ENCODE results near the gene CASP6.
"Not testable (repeated sequence)": the region's sequence is repeated elsewhere in the genome, so short reads cannot be mapped to it uniquely, and the experiment has no call there.

Gene CASP6

DNA sequence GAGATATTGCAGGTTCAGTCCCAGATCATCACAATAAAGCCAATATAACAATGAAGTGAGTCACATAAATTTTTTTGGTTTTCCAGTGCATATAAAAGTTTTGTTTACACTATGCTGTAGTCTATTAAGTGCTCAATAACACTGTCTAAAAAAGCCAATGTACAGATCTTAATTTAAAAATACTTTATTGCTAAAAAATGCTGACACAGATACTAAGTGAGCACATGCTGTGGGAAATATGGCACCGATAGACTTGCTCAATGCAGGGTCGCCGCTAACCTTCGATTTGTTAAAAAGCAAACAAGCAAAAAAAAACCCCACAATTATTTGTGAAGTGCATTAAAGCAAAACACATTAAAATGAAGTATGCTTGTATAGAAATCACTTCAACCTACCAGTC is 16.4 kb upstream of the CASP6 start:
- no peak for DNase-seq (ENCODE audit: low read depth in 2 of 2)

DNA sequence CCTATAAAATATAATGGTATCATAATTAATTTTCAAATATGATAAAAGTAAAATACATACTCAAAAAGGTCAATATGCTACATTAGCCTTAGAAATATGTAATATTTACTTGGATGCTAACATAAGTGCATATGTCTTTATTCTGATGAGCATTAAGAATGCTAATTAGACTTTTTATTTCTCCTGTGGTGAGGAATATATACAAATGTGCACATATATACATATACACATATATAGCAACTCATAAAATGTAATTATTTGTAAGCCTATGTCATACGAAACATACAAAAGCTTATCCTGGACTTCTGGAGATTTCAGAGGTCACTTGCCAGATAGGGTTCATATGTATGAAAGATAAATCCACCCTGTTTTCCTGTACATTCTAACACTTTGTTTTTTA is 15.5 kb upstream of the CASP6 start:
- no peak for DNase-seq (ENCODE audit: low read depth in 2 of 2)

DNA sequence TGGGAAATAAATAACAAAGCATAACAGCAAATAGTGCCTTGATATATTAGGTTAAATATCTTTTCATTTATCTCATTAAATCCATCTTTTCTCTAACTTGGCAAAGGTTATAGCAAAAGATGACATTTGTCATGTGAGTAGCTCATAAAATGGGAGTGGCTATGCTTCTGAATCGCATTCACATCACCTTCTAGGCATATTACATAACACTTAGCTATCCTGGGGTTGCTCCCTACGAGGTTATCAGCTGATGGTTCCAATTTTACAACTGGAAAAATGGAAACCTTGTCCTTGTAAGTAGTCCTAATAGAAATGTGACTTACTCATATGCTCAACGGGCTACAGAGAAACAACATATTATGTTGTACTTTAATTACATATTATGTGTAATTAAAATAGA is 10.3 kb upstream of the CASP6 start:
- DNase-seq (ENCODE audit: low read depth in 2 of 2) = no peak

DNA sequence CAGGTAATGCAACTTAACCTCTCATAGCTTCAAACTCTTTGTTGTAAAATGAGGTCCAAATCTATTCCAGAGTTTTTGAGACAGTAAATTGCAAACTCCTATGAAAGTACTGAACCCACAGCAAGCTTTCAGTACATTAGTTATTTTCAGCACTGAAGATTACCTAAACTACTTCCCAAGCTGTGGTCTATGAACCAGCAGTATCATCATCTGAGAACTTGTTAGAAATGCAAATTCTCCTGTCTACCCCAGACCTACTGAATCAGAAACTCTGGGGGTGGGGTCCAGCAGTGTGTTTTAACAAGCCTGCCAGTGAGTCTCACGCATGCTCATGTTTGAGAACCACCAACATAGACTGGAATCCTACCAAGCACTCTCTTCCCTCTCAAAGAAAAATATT is 5.7 kb upstream of the CASP6 start:
- DNase-seq (ENCODE audit: low read depth in 2 of 2) = no peak

DNA sequence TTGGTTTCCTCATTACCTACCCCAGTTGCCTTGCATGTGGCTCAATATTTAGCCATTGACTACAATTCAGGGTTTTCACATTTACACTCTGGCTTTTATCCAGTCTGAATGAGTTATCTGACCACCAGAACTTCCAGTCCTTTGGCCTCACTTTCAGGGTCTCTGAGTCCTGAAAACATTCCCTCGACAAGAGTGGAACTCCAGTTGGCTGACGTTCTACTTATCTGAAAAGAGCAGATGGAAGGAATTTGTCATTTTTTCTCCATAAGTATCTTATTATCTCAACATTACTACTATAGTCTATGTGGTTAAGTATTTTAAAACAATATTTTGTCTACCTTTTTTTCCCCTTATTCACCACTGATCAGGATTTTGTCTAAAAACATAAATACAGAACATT is 5.2 kb upstream of the CASP6 start:
- no peak for DNase-seq (ENCODE audit: low read depth in 2 of 2)

DNA sequence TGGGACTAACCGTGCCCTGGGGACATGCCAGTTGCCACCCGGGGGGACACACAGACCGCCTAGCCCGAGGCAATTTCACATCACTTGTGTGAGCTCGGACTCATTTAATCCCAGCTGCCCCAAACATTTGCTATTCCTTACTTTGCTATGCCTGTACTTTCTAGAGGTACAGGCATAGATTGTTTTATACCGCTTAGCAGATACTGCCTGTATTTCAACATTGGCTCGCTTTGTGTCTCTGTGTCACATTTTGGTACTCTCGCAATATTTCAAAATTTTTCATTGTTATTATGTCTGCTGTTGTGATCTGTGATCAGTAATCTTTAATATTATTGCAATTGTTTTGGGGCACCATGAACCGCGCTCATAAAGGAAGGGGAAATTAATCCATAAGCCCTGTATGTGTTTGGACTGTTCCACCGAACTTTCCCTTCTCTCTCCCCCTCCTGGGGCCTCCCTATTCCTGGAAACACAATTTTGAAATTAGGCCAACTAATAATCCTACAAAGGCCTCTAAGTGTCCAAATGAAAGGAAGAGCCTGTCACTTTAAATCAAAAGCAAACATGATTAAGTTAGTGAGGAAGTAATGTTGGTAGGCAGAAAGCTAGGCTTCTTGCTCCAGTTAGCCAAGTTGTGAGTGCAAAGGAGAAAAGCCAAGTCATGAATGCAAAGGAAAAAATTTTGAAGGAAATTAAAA is 568 bp upstream of the CASP6 start:
- no peak for DNase-seq (ENCODE audit: low read depth in 2 of 2)

DNA sequence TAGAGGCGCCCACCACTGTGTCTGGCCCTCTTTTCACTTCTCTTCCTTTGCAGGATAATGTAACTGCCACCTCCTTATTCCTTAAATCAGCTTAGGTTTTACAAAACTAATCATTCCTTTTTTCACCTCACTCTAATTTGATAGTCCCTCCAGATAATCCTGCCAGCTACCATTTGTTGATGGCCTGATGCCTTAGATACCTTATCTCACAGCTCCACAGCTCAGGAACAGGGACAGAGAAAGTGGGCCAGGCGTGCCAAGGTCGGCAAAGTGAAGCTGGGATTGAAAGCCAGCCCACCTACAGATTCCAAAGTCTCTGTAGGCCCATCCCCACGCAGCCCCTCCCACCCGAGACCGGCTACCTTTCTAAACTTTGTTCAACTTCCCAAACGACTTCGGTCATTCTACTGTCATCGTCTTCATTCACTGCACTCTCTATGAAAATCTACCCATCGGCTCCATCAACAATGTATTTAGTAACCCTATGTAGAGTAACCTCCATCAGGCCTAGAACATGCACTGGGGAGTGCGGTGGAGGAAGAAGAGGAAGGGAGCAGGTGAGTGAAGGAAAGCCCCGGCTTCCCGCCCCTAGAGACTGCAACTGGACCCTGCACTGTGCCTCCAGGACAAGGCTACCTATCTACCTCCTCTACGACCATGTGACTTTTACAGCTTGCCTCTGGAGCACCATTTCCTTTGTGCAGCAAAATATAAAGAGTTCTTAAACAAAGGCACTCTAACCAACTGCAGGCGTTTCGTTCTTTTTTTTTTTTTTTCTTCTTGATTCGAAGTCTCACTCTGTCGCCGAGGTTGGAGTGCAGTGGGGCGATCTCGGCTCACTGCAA is 1.5 kb downstream of the CASP6 start:
- no peak for DNase-seq (ENCODE audit: low read depth in 2 of 2)

DNA sequence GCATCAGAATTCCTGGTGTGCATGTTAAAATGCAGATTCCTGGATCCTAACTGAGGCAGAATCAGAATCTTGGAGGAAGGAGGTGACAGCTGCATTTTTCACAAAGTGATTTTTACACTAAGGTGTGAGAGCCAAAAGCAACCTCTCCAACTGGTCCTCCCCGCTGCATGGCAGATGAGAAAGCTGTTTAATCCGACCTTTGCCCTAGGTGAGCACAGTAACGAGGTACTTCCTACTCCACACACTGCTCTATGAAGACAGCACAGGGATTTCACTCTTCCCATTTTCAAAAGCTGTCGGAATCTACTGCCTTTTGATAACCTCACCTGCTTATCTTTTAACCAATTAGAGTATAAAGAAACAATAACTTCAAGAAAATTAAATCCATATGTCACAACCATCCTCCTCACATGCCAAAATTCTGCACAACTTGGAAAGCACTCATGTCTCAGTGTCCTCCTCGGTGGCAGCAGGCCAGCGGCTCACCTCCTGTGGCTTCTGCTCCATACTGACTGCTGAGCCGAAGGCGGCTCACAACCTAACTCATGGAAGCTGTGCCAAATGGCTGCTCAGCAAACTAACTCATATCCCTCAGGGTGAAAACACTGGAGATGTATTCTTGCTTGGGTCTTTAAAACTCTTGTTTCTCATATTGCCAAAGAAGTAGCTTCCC is 3.6 kb downstream of the CASP6 start:
- DNase-seq (ENCODE audit: low read depth in 2 of 2) = no peak

DNA sequence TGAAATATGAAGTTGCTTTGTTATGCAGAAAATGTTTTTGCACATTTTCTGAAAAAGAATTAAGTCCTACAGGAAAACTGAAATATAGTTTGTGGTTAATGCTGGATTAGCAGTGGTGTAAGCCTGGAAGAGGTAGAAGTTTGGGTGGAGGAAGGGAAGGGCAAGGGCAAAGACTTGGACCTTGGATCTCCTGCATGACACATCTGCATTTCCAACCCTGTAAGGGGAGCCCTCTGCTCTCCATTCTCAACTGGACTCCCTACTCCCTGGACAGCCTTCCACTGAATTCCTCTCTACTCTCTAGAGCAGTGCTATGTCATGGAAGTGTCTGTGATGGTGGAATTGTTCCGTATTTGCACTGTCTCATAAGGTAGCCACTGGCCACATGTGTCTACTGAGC is 4.6 kb downstream of the CASP6 start:
- no peak for DNase-seq (ENCODE audit: low read depth in 2 of 2)

DNA sequence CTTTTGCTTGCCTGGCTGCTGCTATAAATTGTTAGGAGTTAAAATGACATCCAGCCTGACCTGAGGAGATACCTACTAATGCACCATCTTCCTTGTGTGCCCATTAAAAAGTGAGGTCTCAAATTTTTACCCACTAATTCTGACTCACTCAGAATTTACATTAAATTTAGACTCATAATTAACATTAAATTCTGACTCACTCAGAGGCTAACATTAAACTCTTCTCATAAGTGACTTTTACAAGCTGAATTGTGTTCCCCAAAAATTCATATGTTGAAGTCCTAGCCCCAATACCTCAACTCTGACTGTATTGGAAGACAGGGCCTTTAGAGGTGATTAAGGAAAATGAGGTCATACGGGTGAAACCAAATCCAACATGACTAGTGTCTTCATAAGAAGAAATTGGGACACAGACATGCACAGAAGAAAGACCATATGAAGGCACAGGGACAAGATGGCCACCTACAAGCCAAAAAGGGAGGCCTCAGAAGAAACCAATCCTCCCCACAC is 11.8 kb downstream of the CASP6 start:
- no peak for DNase-seq (ENCODE audit: low read depth in 2 of 2)

DNA sequence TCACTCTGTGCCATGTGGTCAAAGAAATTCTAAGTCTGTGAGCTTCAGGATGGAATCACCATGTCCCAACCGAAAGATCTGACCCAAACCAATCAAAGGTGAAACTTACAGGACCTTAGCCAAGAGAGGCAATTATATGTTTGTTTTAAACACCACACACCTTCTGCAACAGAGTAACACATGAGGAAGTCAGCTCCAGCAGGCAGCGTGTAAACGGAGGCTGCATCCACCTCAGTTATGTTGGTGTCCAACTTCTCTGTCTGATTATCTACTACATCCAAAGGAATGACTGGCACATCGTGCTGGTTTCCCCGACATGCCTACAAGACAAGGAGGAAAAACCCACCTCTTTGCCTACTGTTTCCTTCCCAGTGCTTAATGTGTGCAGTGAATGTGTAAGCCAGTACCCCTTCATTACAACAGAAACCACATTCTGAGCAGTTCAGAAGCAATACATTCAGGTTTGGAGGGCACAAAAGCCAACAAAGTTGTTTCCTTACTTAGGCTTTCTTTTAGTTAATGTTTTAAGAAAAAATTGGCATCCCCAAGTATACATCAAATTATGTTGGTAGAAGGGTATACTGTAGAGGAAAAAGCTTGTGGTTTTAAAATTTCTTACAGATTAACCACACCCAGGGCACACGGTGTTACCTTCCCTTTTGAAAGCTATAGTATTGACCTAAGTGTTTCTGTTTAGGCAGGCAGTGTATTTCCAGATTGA is 12.4 kb downstream of the CASP6 start:
- no peak for DNase-seq (ENCODE audit: low read depth in 2 of 2)

DNA sequence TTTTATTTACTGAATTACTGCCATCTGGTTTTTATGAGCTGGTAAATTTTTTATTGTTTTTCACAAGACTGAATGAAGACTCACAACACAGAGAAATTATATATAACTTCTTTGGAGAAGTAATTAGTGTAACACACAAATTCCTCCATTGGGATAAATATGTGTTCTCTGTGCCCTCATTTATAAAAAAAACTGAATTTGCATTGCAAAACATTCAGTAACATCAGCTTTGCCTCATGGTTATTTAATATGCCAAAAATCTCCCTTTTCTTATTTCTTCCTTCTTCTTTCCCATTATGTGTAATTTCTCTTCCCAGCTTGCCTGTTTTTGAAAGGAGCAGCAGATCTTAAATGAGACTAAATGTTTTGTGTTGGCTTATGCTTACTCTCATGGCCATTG is 18.5 kb downstream of the CASP6 start:
- DNase-seq (ENCODE audit: low read depth in 2 of 2) = no peak

DNA sequence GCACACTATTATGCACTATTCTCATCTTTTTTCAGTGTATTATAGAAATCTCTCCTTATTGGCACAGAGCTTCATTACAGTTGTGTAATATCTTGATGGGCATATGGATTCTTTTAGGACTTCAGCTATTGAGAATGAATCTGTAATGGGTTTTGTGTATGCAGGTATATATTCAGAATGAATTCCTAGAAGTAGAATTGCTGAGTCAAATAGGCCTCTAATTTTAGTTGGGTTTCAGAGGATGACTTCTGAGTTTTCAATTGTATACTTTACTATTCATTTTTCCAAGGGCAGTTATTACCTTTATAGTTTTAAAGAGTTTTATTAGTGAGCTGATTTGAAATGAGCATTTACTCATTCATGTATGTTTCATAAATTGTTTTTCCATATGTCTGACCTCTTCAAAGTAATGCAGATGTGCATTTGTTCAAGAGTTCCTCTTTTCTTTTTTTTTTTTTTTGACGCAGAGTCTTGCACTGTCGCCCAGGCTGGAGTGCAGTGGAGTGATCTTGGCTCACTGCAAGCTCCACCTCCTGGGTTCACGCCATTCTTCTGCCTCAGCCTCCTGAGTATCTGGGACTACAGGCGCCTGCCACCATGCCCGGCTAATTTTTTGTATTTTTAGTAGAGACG is 19.5 kb downstream of the CASP6 start:
- DNase-seq (ENCODE audit: low read depth in 2 of 2) = no peak

DNA sequence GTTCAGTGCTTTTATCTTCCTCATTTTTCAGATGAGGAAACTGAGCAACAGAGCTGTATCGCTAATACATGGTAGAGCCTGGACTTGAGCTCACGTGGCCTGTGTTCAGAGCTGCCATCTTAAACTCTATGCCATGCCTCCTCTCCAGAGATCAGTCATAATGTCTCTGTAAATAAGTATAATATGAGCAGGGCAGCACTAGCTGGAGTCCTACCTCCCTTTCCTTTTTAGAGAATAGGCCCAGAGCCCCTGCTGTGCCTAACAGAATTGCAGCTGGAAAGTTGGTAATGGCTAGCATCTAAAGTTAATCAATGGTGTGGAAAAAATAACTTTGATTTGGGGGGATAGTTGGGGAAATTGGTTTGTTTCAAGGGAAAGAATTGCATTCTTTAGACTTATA is 20.4 kb downstream of the CASP6 start:
- DNase-seq (ENCODE audit: low read depth in 2 of 2) = no peak

DNA sequence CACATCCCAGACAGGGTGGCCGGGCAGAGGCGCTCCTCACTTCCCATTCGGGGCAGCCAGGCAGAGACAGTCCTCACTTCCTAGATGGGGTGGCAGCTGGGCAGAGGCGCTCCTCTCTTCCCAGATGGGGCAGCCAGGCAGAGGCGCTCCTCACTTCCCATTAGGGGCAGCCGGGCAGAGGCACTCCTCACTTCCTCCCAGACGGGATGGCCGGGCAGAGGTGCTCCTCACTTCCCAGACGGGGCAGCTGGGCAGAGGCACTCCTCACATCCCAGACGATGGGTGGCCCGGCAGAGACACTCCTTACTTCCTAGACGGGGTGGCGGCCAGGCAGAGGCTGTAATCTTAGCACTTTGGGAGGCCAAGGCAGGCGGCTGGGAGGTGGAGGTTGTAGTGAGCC is 24.3 kb downstream of the CASP6 start:
- not testable (repeated sequence) for DNase-seq (ENCODE audit: low read depth in 2 of 2)

DNA sequence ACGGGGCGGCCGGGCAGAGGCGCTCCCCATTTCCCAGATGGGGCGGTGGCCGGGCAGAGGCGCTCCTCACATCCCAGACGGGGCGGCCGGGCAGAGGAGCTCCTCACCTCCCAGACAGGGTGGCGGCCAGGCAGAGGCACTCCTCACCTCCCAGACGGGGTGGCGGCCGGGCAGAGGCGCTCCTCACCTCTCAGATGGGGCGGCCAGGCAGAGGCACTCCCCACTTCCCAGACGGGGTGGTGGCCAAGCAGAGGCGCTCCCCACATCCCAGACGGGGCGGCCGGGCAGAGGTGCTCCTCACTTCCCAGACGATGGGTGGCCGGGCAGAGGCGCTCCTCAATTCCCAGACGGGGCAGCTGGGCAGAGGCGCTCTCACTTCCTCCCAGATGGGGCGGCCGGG is 24.8 kb downstream of the CASP6 start:
- DNase-seq (ENCODE audit: low read depth in 2 of 2) = not testable (repeated sequence)

DNA sequence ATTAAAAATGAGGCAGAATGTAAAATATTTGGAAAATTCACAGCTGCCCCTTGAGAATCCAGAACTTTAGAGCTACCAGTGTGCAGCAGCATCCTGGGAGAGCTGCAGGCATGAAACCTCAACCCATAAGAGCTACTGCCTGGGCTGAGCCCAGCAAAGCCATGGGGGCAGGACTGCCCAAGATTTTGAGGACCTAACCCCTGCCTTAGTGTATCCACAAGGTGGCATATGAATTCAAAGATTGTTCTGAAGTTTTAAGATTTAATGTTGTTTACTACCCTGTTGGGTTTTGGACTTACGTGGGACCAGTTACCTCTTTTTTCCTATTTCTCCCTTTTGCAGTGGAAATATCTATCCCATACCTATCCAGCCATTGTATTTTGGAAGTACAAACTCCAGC is 26.4 kb downstream of the CASP6 start:
- DNase-seq (ENCODE audit: low read depth in 2 of 2) = no peak

DNA sequence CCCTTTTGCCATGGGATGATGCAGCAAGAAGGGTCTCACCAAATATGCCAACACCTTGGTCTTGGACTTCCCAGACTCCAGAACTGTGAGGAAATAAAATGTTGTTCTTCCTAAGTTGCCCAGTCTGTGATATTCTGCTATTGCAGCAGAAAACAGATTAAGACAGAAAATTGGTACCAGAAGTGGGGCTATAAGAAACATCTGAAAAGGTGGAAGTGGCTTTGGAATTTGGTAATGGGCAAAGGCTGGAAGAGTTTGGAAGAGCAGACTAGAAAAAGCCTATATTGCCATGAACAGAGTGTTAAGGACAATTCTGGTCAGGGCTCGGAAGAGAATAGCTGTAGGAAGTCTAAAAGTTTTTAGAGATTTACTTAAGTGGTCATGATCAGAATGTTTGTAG is 27.4 kb downstream of the CASP6 start:
- DNase-seq (ENCODE audit: low read depth in 2 of 2) = no peak

DNA sequence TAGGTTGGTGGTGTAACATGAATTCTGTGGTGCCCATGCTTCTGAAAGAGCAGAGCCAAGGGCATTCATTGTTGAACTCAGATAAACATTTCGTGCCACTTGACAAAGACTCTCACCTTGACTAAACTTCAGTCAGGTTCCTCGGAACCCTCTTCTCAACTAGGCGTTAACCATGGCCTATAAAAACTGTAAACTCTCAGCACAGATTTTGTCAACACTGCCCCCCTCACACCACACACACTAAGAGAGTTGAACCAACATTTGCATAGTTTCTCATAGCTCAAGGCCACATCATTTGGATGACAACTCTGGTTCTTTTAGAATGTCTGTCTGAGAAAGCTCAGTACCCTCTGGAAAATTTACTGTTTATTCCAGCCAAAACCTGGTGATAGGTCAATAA is 28.1 kb downstream of the CASP6 start:
- no peak for DNase-seq (ENCODE audit: low read depth in 2 of 2)

DNA sequence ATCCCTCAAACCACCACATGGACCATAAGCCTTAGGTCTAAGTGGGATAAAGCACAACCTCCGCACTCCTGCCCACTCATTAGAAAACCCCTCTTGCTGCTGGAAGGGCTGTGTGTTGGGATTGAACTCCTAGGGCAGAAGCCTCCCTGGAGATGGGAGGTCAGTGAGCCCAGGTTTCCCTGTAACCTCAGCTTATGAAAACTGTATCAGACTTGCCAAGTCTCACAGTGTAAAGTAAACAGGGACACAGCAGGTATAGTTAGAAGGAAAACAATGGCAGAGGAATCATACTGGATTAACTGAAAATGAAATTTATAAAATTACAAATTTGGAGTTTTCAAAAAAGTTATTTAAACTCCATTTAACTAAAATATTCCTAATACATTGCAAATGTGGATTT is 29.9 kb downstream of the CASP6 start:
- DNase-seq (ENCODE audit: low read depth in 2 of 2) = no peak

DNA sequence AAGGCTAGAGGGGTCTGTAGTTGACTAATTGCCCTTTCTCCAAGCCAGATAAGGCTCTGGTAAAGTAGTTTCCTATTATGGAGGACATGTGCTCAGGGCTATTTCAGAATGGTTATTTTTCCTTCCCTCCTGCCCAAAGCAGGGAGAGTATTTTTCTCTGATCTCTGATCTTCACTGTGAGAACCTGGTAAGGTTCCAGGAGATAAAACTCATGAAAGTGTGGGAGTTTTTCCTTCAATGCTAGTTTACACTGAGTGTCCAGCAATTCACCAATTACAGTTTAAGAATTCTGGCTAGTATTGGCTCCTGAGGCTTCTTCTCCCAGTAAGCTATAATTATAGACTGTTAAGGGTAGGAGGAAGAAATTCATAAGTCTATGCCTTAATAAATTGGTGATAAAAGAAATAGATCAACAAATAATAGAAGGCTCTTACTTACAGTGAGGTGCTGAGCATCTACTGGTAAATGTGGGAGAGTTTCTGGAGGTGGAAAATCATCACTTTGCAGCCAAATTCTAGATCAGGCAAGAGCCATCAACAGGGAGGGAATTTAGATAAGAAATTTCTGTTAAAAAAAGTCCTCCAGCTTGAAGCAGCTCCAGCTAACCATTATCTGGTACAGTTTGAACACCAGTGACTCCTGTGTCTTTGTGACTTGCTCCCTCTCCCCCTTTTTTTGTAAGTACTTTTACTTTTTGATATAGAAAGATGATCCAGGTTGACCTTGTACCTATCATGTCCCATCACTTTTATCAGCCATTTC is 30.9 kb downstream of the CASP6 start:
- no peak for DNase-seq (ENCODE audit: low read depth in 2 of 2)

Measured in stimulated activated CD8-positive, alpha-beta memory T cell treated with anti-CD3 and anti-CD28 coated beads, Interleukin-15, amount 100 ng/mL, for 4 hours (primary cell).